H9 (cell line): Measurements from ENCODE around the gene CYP4F2. TPM values are rescaled to one million over a fixed set of nuclear protein-coding genes. Genes with fewer than 3 reads are reported as not detected.

Experiments
- DNase-seq: peaks from one replicate; pipeline ENCODE4 v3.0.0-alpha.2; 2017
- H2AFZ ChIP-seq: one replicate; pipeline ENCODE4 v1.6.1; 2013; ENCODE audit warnings: mild to moderate bottlenecking, low read length, control low read depth, moderate library complexity
- H2AK5ac ChIP-seq: 2 replicates; pipeline ENCODE4 v1.6.1; 2013; ENCODE audit warnings: low read length, control low read depth, mixed read lengths; ENCODE audit not compliant: insufficient read length
- H2BK120ac ChIP-seq: one replicate; pipeline ENCODE4 v1.6.1; 2013; ENCODE audit warnings: low read depth, mild to moderate bottlenecking, low read length, control low read depth, inconsistent platforms; ENCODE audit not compliant: poor library complexity, severe bottlenecking
- H2BK12ac ChIP-seq: 2 replicates; pipeline ENCODE4 v1.6.1; 2013; ENCODE audit warnings: low read length, control low read depth, mixed read lengths, low read depth; ENCODE audit not compliant: insufficient read length
- H2BK15ac ChIP-seq: 2 replicates; pipeline ENCODE4 v1.6.1; 2013; ENCODE audit warnings: low read depth, low read length, control low read depth
- H2BK20ac ChIP-seq: one replicate; pipeline ENCODE4 v1.6.1; 2013; ENCODE audit warnings: low read depth, mild to moderate bottlenecking, low read length, control low read depth, inconsistent platforms; ENCODE audit not compliant: poor library complexity, severe bottlenecking
- H2BK5ac ChIP-seq: 2 replicates; pipeline ENCODE4 v1.6.1; 2013; ENCODE audit warnings: low read length, control low read depth, mixed read lengths; ENCODE audit not compliant: insufficient read length
- H3K14ac ChIP-seq: 2 replicates; pipeline ENCODE4 v1.6.1; 2013; ENCODE audit warnings: low read length, control low read depth; ENCODE audit not compliant: insufficient read depth
- H3K18ac ChIP-seq: 2 replicates; pipeline ENCODE4 v1.6.1; 2013; ENCODE audit warnings: low read depth, mild to moderate bottlenecking, mixed read lengths, low read length, control low read depth; ENCODE audit not compliant: insufficient read length
- H3K23ac ChIP-seq: 2 replicates; pipeline ENCODE4 v1.6.1; 2013; ENCODE audit warnings: low read length, control low read depth, mixed read lengths, low read depth; ENCODE audit not compliant: insufficient read length
- H3K23me2 ChIP-seq: 2 replicates; pipeline ENCODE4 v1.6.1; 2013; ENCODE audit warnings: low read depth, mild to moderate bottlenecking, mixed read lengths, low read length, control low read depth; ENCODE audit not compliant: insufficient read length, poor library complexity, severe bottlenecking
- H3K27ac ChIP-seq: 2 replicates; pipeline ENCODE4 v1.5.1; 2013; ENCODE audit warnings: low read length, control low read depth, mixed read lengths, low read depth; ENCODE audit not compliant: insufficient read length
- H3K27me3 ChIP-seq: 2 replicates; pipeline ENCODE4 v1.6.1; 2013; ENCODE audit warnings: low read length, control low read depth, inconsistent platforms; ENCODE audit not compliant: insufficient read depth
- H3K4ac ChIP-seq: 2 replicates; pipeline ENCODE4 v1.6.1; 2013; ENCODE audit warnings: low read depth, mild to moderate bottlenecking, control low read depth, inconsistent platforms, low read length, moderate library complexity
- H3K4me1 ChIP-seq: 2 replicates; pipeline ENCODE4 v1.6.1; 2013; ENCODE audit warnings: low read length, control low read depth, inconsistent platforms; ENCODE audit not compliant: insufficient read depth
- H3K4me2 ChIP-seq: 2 replicates; pipeline ENCODE4 v1.6.1; 2013; ENCODE audit warnings: low read length, control low read depth, mixed read lengths; ENCODE audit not compliant: insufficient read length, insufficient read depth
- H3K56ac ChIP-seq: 2 replicates; pipeline ENCODE4 v1.6.1; 2013; ENCODE audit warnings: low read depth, mild to moderate bottlenecking, mixed read lengths, low read length, control low read depth; ENCODE audit not compliant: insufficient read length
- H3K79me1 ChIP-seq: 2 replicates; pipeline ENCODE4 v1.6.1; 2013; ENCODE audit warnings: low read depth, mild to moderate bottlenecking, moderate library complexity, low read length, control low read depth, inconsistent platforms; ENCODE audit not compliant: insufficient read depth, poor library complexity, severe bottlenecking
- H3K79me2 ChIP-seq: 2 replicates; pipeline ENCODE4 v1.6.1; 2013; ENCODE audit warnings: low read length, control low read depth, inconsistent platforms; ENCODE audit not compliant: insufficient read depth
- H3K9ac ChIP-seq: 2 replicates; pipeline ENCODE4 v1.6.1; 2013; ENCODE audit warnings: low read length, control low read depth, mixed read lengths; ENCODE audit not compliant: insufficient read length; ENCODE audit errors: extremely low read depth
- H3K9me3 ChIP-seq: one replicate; pipeline ENCODE4 v1.6.1; 2013; ENCODE audit warnings: low read depth, low read length, inconsistent platforms; ENCODE audit not compliant: control insufficient read depth
- H3T11ph ChIP-seq: one replicate; pipeline ENCODE4 v1.6.1; 2013; ENCODE audit warnings: mild to moderate bottlenecking, low read length, control low read depth, inconsistent platforms
- H4K20me1 ChIP-seq: one replicate; pipeline ENCODE4 v1.6.1; 2013; ENCODE audit not compliant: control insufficient read depth, insufficient read length, insufficient read depth
- H4K5ac ChIP-seq: 2 replicates; pipeline ENCODE4 v1.6.1; 2013; ENCODE audit warnings: low read depth, mild to moderate bottlenecking, mixed read lengths, low read length, control low read depth; ENCODE audit not compliant: insufficient read length
- H4K8ac ChIP-seq: replicated peaks from 2 replicates; pipeline ENCODE4 v1.6.1; 2013; ENCODE audit warnings: low read length, control low read depth, mixed read lengths, low read depth; ENCODE audit not compliant: insufficient read length
- H4K91ac ChIP-seq: 2 replicates; pipeline ENCODE4 v1.6.1; 2013; ENCODE audit warnings: low read depth, mild to moderate bottlenecking, moderate library complexity, mixed read lengths, low read length, control low read depth; ENCODE audit not compliant: insufficient read length
- H3K27ac Mint-ChIP-seq, 3 experiments: 2 replicates in 2 of 3; 3 replicates in 1 of 3; pipeline ENCODE4 v1.8.0; 2020 to 2021; ENCODE audit warnings: mixed read lengths in 3 of 3, mild to moderate bottlenecking in 1 of 3, moderate library complexity in 1 of 3
- H3K27me3 Mint-ChIP-seq: 2 replicates; pipeline ENCODE4 v1.8.0; 2021; ENCODE audit warnings: low read depth, mild to moderate bottlenecking, moderate library complexity, mixed read lengths
- H3K36me3 Mint-ChIP-seq, 3 experiments: 2 replicates in 2 of 3; 3 replicates in 1 of 3; pipeline ENCODE4 v1.8.0; 2020 to 2021; ENCODE audit warnings: low read depth in 3 of 3, mixed read lengths in 3 of 3; ENCODE audit not compliant: insufficient read depth in 1 of 3
- H3K4me1 Mint-ChIP-seq, 2 experiments: 2 replicates each; pipeline ENCODE4 v1.8.0; 2020; ENCODE audit warnings: mixed read lengths in 2 of 2
- H3K4me3 Mint-ChIP-seq, 2 experiments: 2 replicates in 1 of 2; 3 replicates in 1 of 2; pipeline ENCODE4 v1.8.0; 2020 to 2021; ENCODE audit warnings: mild to moderate bottlenecking in 2 of 2, mixed read lengths in 2 of 2, moderate library complexity in 1 of 2
- H3K9me3 Mint-ChIP-seq, 2 experiments: 2 replicates in 1 of 2; 3 replicates in 1 of 2; pipeline ENCODE4 v1.8.0; 2020; ENCODE audit warnings: mild to moderate bottlenecking in 2 of 2, mixed read lengths in 2 of 2, moderate library complexity in 1 of 2
- WGBS: extraction: QIAGEN DNeasy Blood & Tissue Kit; methylation state at CpG from one replicate; pipeline ENCODE4 v1.1.7; 2013; ENCODE audit warnings: missing lambda C conversion rate, low lambda C conversion rate, mixed read lengths; ENCODE audit not compliant: insufficient read length; ENCODE audit errors: extremely low coverage; 5-methylcytosine and 5-hydroxymethylcytosine counted together
- total RNA-seq: library from RNA; stranded (reverse); gene quantifications from 2 replicates; pipeline ENCODE4 v1.2.1, GENCODE V29; 2021
- TF ChIP-seq, protein P1 (sequence below): fragments of 200-600 bp; sonication (generic); conservative IDR thresholded peaks from 3 replicates; pipeline ENCODE4 v1.8.0; 2021; ENCODE audit warnings: antibody characterized with exemption, mild to moderate bottlenecking

The CYP4F2 gene
- total RNA-seq, 1 experiment from 2014 or later, result not detected

DNA sequence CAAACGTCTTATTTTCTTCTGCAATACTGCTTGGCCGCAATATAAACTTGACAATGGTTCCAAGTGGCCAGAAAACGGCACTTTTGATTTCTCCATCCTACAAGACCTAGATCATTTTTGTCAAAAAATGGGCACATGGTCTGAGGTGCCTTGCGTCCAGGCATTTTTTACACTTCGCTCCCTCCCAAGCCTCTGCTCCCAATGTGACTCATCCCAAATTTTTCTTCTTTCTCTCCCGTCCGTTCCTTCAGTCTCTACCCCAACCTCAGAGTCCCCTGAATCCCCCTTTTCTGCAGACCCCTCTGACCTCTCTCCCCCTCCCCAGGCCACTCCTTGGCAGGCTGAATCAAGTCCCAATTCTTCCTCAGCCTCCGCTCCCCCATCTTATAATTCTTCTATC is 68.1 kb downstream of the CYP4F2 start:
- no peak overlapping the region for H3K4ac ChIP-seq
- H3K18ac ChIP-seq, result no peak overlapping the region
- no peak overlapping the region for H2AK5ac ChIP-seq
- no peaks in the 10 kb centered on the region for H3K27me3 ChIP-seq
- H4K20me1 ChIP-seq, result no peaks in the 10 kb centered on the region
- peaks cover 5 to 24% (median 18%) of the 10 kb centered on the region in 3 experiments for H3K36me3 Mint-ChIP-seq
- H3K23me2 ChIP-seq, result no peaks in the 10 kb centered on the region
- H2BK120ac ChIP-seq, result no peak overlapping the region
- H2AFZ ChIP-seq, result no peak overlapping the region
- H3K4me3 Mint-ChIP-seq, result no peak overlapping the region; a peak in 1 of 5 replicates
- H3K4me1 Mint-ChIP-seq, result no peaks in the 10 kb centered on the region
- H3K79me2 ChIP-seq, result no peaks in the 10 kb centered on the region
- H2BK5ac ChIP-seq, result no peak overlapping the region
- H3K56ac ChIP-seq, result no peak overlapping the region
- H3T11ph ChIP-seq, result no peak overlapping the region
- H3K23ac ChIP-seq, result no peak overlapping the region
- H4K91ac ChIP-seq, result no peak overlapping the region
- no peak overlapping the region for H3K9ac ChIP-seq
- no peaks in the 10 kb centered on the region for H3K79me1 ChIP-seq
- H3K27me3 Mint-ChIP-seq, result 0 out of 2 replicates have a peak, but pooled peaks cover 2% of the 10 kb centered on the region
- WGBS, result no CpG with 5 or more reads among the region's 8 CpGs
- H4K5ac ChIP-seq, result no peak overlapping the region
- TF ChIP-seq, protein P1, sequence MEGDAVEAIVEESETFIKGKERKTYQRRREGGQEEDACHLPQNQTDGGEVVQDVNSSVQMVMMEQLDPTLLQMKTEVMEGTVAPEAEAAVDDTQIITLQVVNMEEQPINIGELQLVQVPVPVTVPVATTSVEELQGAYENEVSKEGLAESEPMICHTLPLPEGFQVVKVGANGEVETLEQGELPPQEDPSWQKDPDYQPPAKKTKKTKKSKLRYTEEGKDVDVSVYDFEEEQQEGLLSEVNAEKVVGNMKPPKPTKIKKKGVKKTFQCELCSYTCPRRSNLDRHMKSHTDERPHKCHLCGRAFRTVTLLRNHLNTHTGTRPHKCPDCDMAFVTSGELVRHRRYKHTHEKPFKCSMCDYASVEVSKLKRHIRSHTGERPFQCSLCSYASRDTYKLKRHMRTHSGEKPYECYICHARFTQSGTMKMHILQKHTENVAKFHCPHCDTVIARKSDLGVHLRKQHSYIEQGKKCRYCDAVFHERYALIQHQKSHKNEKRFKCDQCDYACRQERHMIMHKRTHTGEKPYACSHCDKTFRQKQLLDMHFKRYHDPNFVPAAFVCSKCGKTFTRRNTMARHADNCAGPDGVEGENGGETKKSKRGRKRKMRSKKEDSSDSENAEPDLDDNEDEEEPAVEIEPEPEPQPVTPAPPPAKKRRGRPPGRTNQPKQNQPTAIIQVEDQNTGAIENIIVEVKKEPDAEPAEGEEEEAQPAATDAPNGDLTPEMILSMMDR, result no peak
- no peak overlapping the region; a peak in 1 of 7 replicates for H3K27ac Mint-ChIP-seq
- no peak overlapping the region for H3K14ac ChIP-seq
- H2BK20ac ChIP-seq, result no peak overlapping the region
- H3K27ac ChIP-seq, result no peak overlapping the region
- no peak overlapping the region for H2BK12ac ChIP-seq
- H3K9me3 Mint-ChIP-seq, result peaks cover 32 to 57% of the 10 kb centered on the region in 2 experiments
- H4K8ac ChIP-seq, result no peak overlapping the region
- no peak overlapping the region for H3K4me2 ChIP-seq
- H2BK15ac ChIP-seq, result no peak overlapping the region
- H3K9me3 ChIP-seq, result peaks cover 77% of the 10 kb centered on the region
- no peaks in the 10 kb centered on the region for H3K4me1 ChIP-seq
- no peak for DNase-seq
